Panc1 (cell line): Measurements from ENCODE around the gene SCNM1.

Source experiments
- CTCF ChIP-seq: fragments of 450-650 bp; IDR thresholded peaks from 2 replicates; pipeline ENCODE4 v1.5.1; 2017; ENCODE audit warnings: mild to moderate bottlenecking
- TCF7L2 ChIP-seq: IDR thresholded peaks from 2 replicates; pipeline ENCODE4 v1.6.1; 2011; ENCODE audit warnings: mild to moderate bottlenecking, low read depth, low read length, inconsistent platforms

GRCh38 chr1:151198254-151199127, 32.5 kb downstream of the SCNM1 start, which contains the start of gene PIP5K1A:
- no peak for TF ChIP-seq CTCF
- TF ChIP-seq TCF7L2 = peak; percentile 81; the same call in 1 of the 2 replicates
